H9 (cell line): ENCODE results near the gene ACOXL. TPM values are rescaled to one million over a fixed set of nuclear protein-coding genes. Genes with fewer than 3 reads are reported as not detected.

Experiments
- DNase-seq: peaks from one replicate; pipeline ENCODE4 v3.0.0-alpha.2; 2017
- H2AFZ ChIP-seq: one replicate; pipeline ENCODE4 v1.6.1; 2013; ENCODE audit warnings: mild to moderate bottlenecking, low read length, control low read depth, moderate library complexity
- H2AK5ac ChIP-seq: 2 replicates; pipeline ENCODE4 v1.6.1; 2013; ENCODE audit warnings: low read length, control low read depth, mixed read lengths; ENCODE audit not compliant: insufficient read length
- H2BK120ac ChIP-seq: one replicate; pipeline ENCODE4 v1.6.1; 2013; ENCODE audit warnings: low read depth, mild to moderate bottlenecking, low read length, control low read depth, inconsistent platforms; ENCODE audit not compliant: poor library complexity, severe bottlenecking
- H2BK12ac ChIP-seq: 2 replicates; pipeline ENCODE4 v1.6.1; 2013; ENCODE audit warnings: low read length, control low read depth, mixed read lengths, low read depth; ENCODE audit not compliant: insufficient read length
- H2BK15ac ChIP-seq: 2 replicates; pipeline ENCODE4 v1.6.1; 2013; ENCODE audit warnings: low read depth, low read length, control low read depth
- H2BK20ac ChIP-seq: one replicate; pipeline ENCODE4 v1.6.1; 2013; ENCODE audit warnings: low read depth, mild to moderate bottlenecking, low read length, control low read depth, inconsistent platforms; ENCODE audit not compliant: poor library complexity, severe bottlenecking
- H2BK5ac ChIP-seq: 2 replicates; pipeline ENCODE4 v1.6.1; 2013; ENCODE audit warnings: low read length, control low read depth, mixed read lengths; ENCODE audit not compliant: insufficient read length
- H3K14ac ChIP-seq: 2 replicates; pipeline ENCODE4 v1.6.1; 2013; ENCODE audit warnings: low read length, control low read depth; ENCODE audit not compliant: insufficient read depth
- H3K18ac ChIP-seq: 2 replicates; pipeline ENCODE4 v1.6.1; 2013; ENCODE audit warnings: low read depth, mild to moderate bottlenecking, mixed read lengths, low read length, control low read depth; ENCODE audit not compliant: insufficient read length
- H3K23ac ChIP-seq: 2 replicates; pipeline ENCODE4 v1.6.1; 2013; ENCODE audit warnings: low read length, control low read depth, mixed read lengths, low read depth; ENCODE audit not compliant: insufficient read length
- H3K23me2 ChIP-seq: 2 replicates; pipeline ENCODE4 v1.6.1; 2013; ENCODE audit warnings: low read depth, mild to moderate bottlenecking, mixed read lengths, low read length, control low read depth; ENCODE audit not compliant: insufficient read length, poor library complexity, severe bottlenecking
- H3K27ac ChIP-seq: 2 replicates; pipeline ENCODE4 v1.5.1; 2013; ENCODE audit warnings: low read length, control low read depth, mixed read lengths, low read depth; ENCODE audit not compliant: insufficient read length
- H3K27me3 ChIP-seq: 2 replicates; pipeline ENCODE4 v1.6.1; 2013; ENCODE audit warnings: low read length, control low read depth, inconsistent platforms; ENCODE audit not compliant: insufficient read depth
- H3K4ac ChIP-seq: 2 replicates; pipeline ENCODE4 v1.6.1; 2013; ENCODE audit warnings: low read depth, mild to moderate bottlenecking, control low read depth, inconsistent platforms, low read length, moderate library complexity
- H3K4me1 ChIP-seq: 2 replicates; pipeline ENCODE4 v1.6.1; 2013; ENCODE audit warnings: low read length, control low read depth, inconsistent platforms; ENCODE audit not compliant: insufficient read depth
- H3K4me2 ChIP-seq: 2 replicates; pipeline ENCODE4 v1.6.1; 2013; ENCODE audit warnings: low read length, control low read depth, mixed read lengths; ENCODE audit not compliant: insufficient read length, insufficient read depth
- H3K56ac ChIP-seq: 2 replicates; pipeline ENCODE4 v1.6.1; 2013; ENCODE audit warnings: low read depth, mild to moderate bottlenecking, mixed read lengths, low read length, control low read depth; ENCODE audit not compliant: insufficient read length
- H3K79me1 ChIP-seq: 2 replicates; pipeline ENCODE4 v1.6.1; 2013; ENCODE audit warnings: low read depth, mild to moderate bottlenecking, moderate library complexity, low read length, control low read depth, inconsistent platforms; ENCODE audit not compliant: insufficient read depth, poor library complexity, severe bottlenecking
- H3K79me2 ChIP-seq: 2 replicates; pipeline ENCODE4 v1.6.1; 2013; ENCODE audit warnings: low read length, control low read depth, inconsistent platforms; ENCODE audit not compliant: insufficient read depth
- H3K9ac ChIP-seq: 2 replicates; pipeline ENCODE4 v1.6.1; 2013; ENCODE audit warnings: low read length, control low read depth, mixed read lengths; ENCODE audit not compliant: insufficient read length; ENCODE audit errors: extremely low read depth
- H3K9me3 ChIP-seq: one replicate; pipeline ENCODE4 v1.6.1; 2013; ENCODE audit warnings: low read depth, low read length, inconsistent platforms; ENCODE audit not compliant: control insufficient read depth
- H3T11ph ChIP-seq: one replicate; pipeline ENCODE4 v1.6.1; 2013; ENCODE audit warnings: mild to moderate bottlenecking, low read length, control low read depth, inconsistent platforms
- H4K20me1 ChIP-seq: one replicate; pipeline ENCODE4 v1.6.1; 2013; ENCODE audit not compliant: control insufficient read depth, insufficient read length, insufficient read depth
- H4K5ac ChIP-seq: 2 replicates; pipeline ENCODE4 v1.6.1; 2013; ENCODE audit warnings: low read depth, mild to moderate bottlenecking, mixed read lengths, low read length, control low read depth; ENCODE audit not compliant: insufficient read length
- H4K8ac ChIP-seq: replicated peaks from 2 replicates; pipeline ENCODE4 v1.6.1; 2013; ENCODE audit warnings: low read length, control low read depth, mixed read lengths, low read depth; ENCODE audit not compliant: insufficient read length
- H4K91ac ChIP-seq: 2 replicates; pipeline ENCODE4 v1.6.1; 2013; ENCODE audit warnings: low read depth, mild to moderate bottlenecking, moderate library complexity, mixed read lengths, low read length, control low read depth; ENCODE audit not compliant: insufficient read length
- H3K27ac Mint-ChIP-seq, 3 experiments: 2 replicates in 2 of 3; 3 replicates in 1 of 3; pipeline ENCODE4 v1.8.0; 2020 to 2021; ENCODE audit warnings: mixed read lengths in 3 of 3, mild to moderate bottlenecking in 1 of 3, moderate library complexity in 1 of 3
- H3K27me3 Mint-ChIP-seq: 2 replicates; pipeline ENCODE4 v1.8.0; 2021; ENCODE audit warnings: low read depth, mild to moderate bottlenecking, moderate library complexity, mixed read lengths
- H3K36me3 Mint-ChIP-seq, 3 experiments: 2 replicates in 2 of 3; 3 replicates in 1 of 3; pipeline ENCODE4 v1.8.0; 2020 to 2021; ENCODE audit warnings: low read depth in 3 of 3, mixed read lengths in 3 of 3; ENCODE audit not compliant: insufficient read depth in 1 of 3
- H3K4me1 Mint-ChIP-seq, 2 experiments: 2 replicates each; pipeline ENCODE4 v1.8.0; 2020; ENCODE audit warnings: mixed read lengths in 2 of 2
- H3K4me3 Mint-ChIP-seq, 2 experiments: 2 replicates in 1 of 2; 3 replicates in 1 of 2; pipeline ENCODE4 v1.8.0; 2020 to 2021; ENCODE audit warnings: mild to moderate bottlenecking in 2 of 2, mixed read lengths in 2 of 2, moderate library complexity in 1 of 2
- H3K9me3 Mint-ChIP-seq, 2 experiments: 2 replicates in 1 of 2; 3 replicates in 1 of 2; pipeline ENCODE4 v1.8.0; 2020; ENCODE audit warnings: mild to moderate bottlenecking in 2 of 2, mixed read lengths in 2 of 2, moderate library complexity in 1 of 2
- WGBS: extraction: QIAGEN DNeasy Blood & Tissue Kit; methylation state at CpG from one replicate; pipeline ENCODE4 v1.1.7; 2013; ENCODE audit warnings: missing lambda C conversion rate, low lambda C conversion rate, mixed read lengths; ENCODE audit not compliant: insufficient read length; ENCODE audit errors: extremely low coverage; 5-methylcytosine and 5-hydroxymethylcytosine counted together
- total RNA-seq: library from RNA; stranded (reverse); gene quantifications from 2 replicates; pipeline ENCODE4 v1.2.1, GENCODE V29; 2021
- TF ChIP-seq, protein P1 (sequence below): fragments of 200-600 bp; sonication (generic); conservative IDR thresholded peaks from 3 replicates; pipeline ENCODE4 v1.8.0; 2021; ENCODE audit warnings: antibody characterized with exemption, mild to moderate bottlenecking

The ACOXL gene
- total RNA-seq, 1 experiment from 2014 or later: 37.6 TPM

- H3K27ac ChIP-seq: no peak overlapping the region
- H3K79me1 ChIP-seq: no peaks in the 10 kb centered on the region
- no peak overlapping the region for H3K4me2 ChIP-seq
- no peaks in the 10 kb centered on the region for H3K23me2 ChIP-seq
- no peak overlapping the region for H4K8ac ChIP-seq
- H3K9ac ChIP-seq: no peak overlapping the region
- peaks cover 22 to 26% of the 10 kb centered on the region in 2 experiments for H3K9me3 Mint-ChIP-seq
- H2BK5ac ChIP-seq: no peak overlapping the region
- H3K23ac ChIP-seq: no peak overlapping the region
- no peak overlapping the region for H3K4me3 Mint-ChIP-seq
- H2AK5ac ChIP-seq: no peak overlapping the region
- DNase-seq: no peak
- no peak overlapping the region for H3K56ac ChIP-seq
- no peaks in the 10 kb centered on the region for H3K79me2 ChIP-seq
- H3K27me3 Mint-ChIP-seq: no peaks in the 10 kb centered on the region
- no peak overlapping the region for H2AFZ ChIP-seq
- WGBS: no CpG with 5 or more reads among the region's 10 CpGs
- H2BK120ac ChIP-seq: no peak overlapping the region
- no peak overlapping the region for H3K18ac ChIP-seq
- H2BK20ac ChIP-seq: no peak overlapping the region
- H2BK15ac ChIP-seq: no peak overlapping the region
- H4K20me1 ChIP-seq: no peaks in the 10 kb centered on the region
- H3K4me1 ChIP-seq: no peaks in the 10 kb centered on the region
- H4K91ac ChIP-seq: no peak overlapping the region
- no peak overlapping the region for H2BK12ac ChIP-seq
- H3K27ac Mint-ChIP-seq: no peak overlapping the region
- no peaks in the 10 kb centered on the region for H3K4me1 Mint-ChIP-seq
- TF ChIP-seq, protein P1, sequence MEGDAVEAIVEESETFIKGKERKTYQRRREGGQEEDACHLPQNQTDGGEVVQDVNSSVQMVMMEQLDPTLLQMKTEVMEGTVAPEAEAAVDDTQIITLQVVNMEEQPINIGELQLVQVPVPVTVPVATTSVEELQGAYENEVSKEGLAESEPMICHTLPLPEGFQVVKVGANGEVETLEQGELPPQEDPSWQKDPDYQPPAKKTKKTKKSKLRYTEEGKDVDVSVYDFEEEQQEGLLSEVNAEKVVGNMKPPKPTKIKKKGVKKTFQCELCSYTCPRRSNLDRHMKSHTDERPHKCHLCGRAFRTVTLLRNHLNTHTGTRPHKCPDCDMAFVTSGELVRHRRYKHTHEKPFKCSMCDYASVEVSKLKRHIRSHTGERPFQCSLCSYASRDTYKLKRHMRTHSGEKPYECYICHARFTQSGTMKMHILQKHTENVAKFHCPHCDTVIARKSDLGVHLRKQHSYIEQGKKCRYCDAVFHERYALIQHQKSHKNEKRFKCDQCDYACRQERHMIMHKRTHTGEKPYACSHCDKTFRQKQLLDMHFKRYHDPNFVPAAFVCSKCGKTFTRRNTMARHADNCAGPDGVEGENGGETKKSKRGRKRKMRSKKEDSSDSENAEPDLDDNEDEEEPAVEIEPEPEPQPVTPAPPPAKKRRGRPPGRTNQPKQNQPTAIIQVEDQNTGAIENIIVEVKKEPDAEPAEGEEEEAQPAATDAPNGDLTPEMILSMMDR: no peak
- H3K4ac ChIP-seq: no peak overlapping the region
- H3K9me3 ChIP-seq: peaks cover 10% of the 10 kb centered on the region
- H3K36me3 Mint-ChIP-seq: peaks cover 26 to 58% (median 32%) of the 10 kb centered on the region in 3 experiments
- no peak overlapping the region for H4K5ac ChIP-seq
- H3K27me3 ChIP-seq: no peaks in the 10 kb centered on the region
- no peak overlapping the region for H3T11ph ChIP-seq
- H3K14ac ChIP-seq: no peak overlapping the region
Measured at GRCh38 chr2:110933420-110933819, 201.0 kb downstream of the ACOXL start.
